ENCODE measurements around the gene WEE2. TPM values are rescaled to one million over a fixed set of nuclear protein-coding genes. Genes with fewer than 3 reads are reported as not detected.

WEE2 gene
- total RNA-seq = not detected in 2 replicates
- long read RNA-seq = 0 reads

- peaks cover 3% of the 10 kb centered on the region for H3K36me3 Mint-ChIP-seq (ENCODE audit: low read depth)
- H3K4me3 Mint-ChIP-seq = no peak within 1 kb of the TSS
- DNase-seq (ENCODE audit: low read depth, low spot score) = no peak
- TF ChIP-seq CTCF (conservative IDR thresholded peaks at IDR 0.05) = no peak
- H3K27ac Mint-ChIP-seq (ENCODE audit: unreplicated experiment) = no peak within 1 kb of the TSS
- H3K9me3 Mint-ChIP-seq = no peaks in the 10 kb centered on the region
- H3K27me3 Mint-ChIP-seq (ENCODE audit: low read depth) = peaks cover 28% of the 10 kb centered on the region
- no peaks in the 10 kb centered on the region for H3K4me1 Mint-ChIP-seq
Measured at GRCh38 chr7:141708351-141708750, at the start of gene WEE2. TSS of gene WEE2 (plus strand) at chr7:141708353. CDS start at chr7:141708759, 406 bp downstream.

- H3K9me3 Mint-ChIP-seq = no peaks in the 10 kb centered on the region
- no peak overlapping the region for H3K27ac Mint-ChIP-seq (ENCODE audit: unreplicated experiment)
- DNase-seq (ENCODE audit: low read depth, low spot score) = no peak
- TF ChIP-seq CTCF (conservative IDR thresholded peaks at IDR 0.05) = no peak
- H3K4me3 Mint-ChIP-seq = no peak overlapping the region
- H3K4me1 Mint-ChIP-seq = peaks cover 7% of the 10 kb centered on the region
- peaks cover 6% of the 10 kb centered on the region for H3K36me3 Mint-ChIP-seq (ENCODE audit: low read depth)
- no peaks in the 10 kb centered on the region for H3K27me3 Mint-ChIP-seq (ENCODE audit: low read depth)
Measured at GRCh38 chr7:141659501-141659900, 48.7 kb upstream of the WEE2 start.

- Mint-ChIP-seq H3K4me1 (peaks cover 1% of the 10 kb centered on the region), H3K27ac (ENCODE audit: unreplicated experiment) (no peak overlapping the region), H3K4me3 (no peak overlapping the region), H3K36me3 (ENCODE audit: low read depth) (peaks cover 6% of the 10 kb centered on the region), H3K27me3 (ENCODE audit: low read depth) (no peaks in the 10 kb centered on the region), H3K9me3 (no peaks in the 10 kb centered on the region)
- no peak for TF ChIP-seq CTCF (conservative IDR thresholded peaks at IDR 0.05)
- no peak for DNase-seq (ENCODE audit: low read depth, low spot score)
Measured at GRCh38 chr7:141660259-141660658, 47.9 kb upstream of the WEE2 start.

GRCh38 chr7:141663081-141663849 lies 44.9 kb upstream of the WEE2 start:
- no peak for DNase-seq (ENCODE audit: low read depth, low spot score)
- no peaks in the 10 kb centered on the region for H3K4me1 Mint-ChIP-seq
- H3K27me3 Mint-ChIP-seq (ENCODE audit: low read depth) = no peaks in the 10 kb centered on the region
- no peaks in the 10 kb centered on the region for H3K9me3 Mint-ChIP-seq
- H3K36me3 Mint-ChIP-seq (ENCODE audit: low read depth) = peaks cover 17% of the 10 kb centered on the region
- no peak for TF ChIP-seq CTCF (conservative IDR thresholded peaks at IDR 0.05)
- H3K4me3 Mint-ChIP-seq = no peak overlapping the region
- H3K27ac Mint-ChIP-seq (ENCODE audit: unreplicated experiment) = no peak overlapping the region

- no peak overlapping the region for H3K27ac Mint-ChIP-seq (ENCODE audit: unreplicated experiment)
Measured at GRCh38 chr7:141664450-141664849, 43.7 kb upstream of the WEE2 start.

More at GRCh38 chr7:141664450-141664849, 43.7 kb upstream of the WEE2 start:
- Mint-ChIP-seq H3K27me3 (ENCODE audit: low read depth) (no peaks in the 10 kb centered on the region), H3K9me3 (no peaks in the 10 kb centered on the region), H3K36me3 (ENCODE audit: low read depth) (peaks cover 20% of the 10 kb centered on the region), H3K4me1 (no peaks in the 10 kb centered on the region), H3K4me3 (no peak overlapping the region)
- TF ChIP-seq CTCF (conservative IDR thresholded peaks at IDR 0.05) = no peak
- no peak for DNase-seq (ENCODE audit: low read depth, low spot score)
